IPS-18c (cell line): ENCODE results near the gene SLC27A4.
"Not testable (repeated sequence)": the region's sequence is repeated elsewhere in the genome, so short reads cannot be mapped to it uniquely, and the experiment has no call there.

Experiments
- H3K4me3 ChIP-seq: 2 replicates; pipeline ENCODE4 v1.7.0; 2013; ENCODE audit warnings: low read depth, mild to moderate bottlenecking, low read length, moderate library complexity; ENCODE audit not compliant: insufficient read depth
- H3K9me3 ChIP-seq: one replicate; pipeline ENCODE4 v1.6.1; 2013; ENCODE audit warnings: mild to moderate bottlenecking, low read length, moderate library complexity; ENCODE audit not compliant: control insufficient read depth, insufficient read depth

SLC27A4 gene

DNA sequence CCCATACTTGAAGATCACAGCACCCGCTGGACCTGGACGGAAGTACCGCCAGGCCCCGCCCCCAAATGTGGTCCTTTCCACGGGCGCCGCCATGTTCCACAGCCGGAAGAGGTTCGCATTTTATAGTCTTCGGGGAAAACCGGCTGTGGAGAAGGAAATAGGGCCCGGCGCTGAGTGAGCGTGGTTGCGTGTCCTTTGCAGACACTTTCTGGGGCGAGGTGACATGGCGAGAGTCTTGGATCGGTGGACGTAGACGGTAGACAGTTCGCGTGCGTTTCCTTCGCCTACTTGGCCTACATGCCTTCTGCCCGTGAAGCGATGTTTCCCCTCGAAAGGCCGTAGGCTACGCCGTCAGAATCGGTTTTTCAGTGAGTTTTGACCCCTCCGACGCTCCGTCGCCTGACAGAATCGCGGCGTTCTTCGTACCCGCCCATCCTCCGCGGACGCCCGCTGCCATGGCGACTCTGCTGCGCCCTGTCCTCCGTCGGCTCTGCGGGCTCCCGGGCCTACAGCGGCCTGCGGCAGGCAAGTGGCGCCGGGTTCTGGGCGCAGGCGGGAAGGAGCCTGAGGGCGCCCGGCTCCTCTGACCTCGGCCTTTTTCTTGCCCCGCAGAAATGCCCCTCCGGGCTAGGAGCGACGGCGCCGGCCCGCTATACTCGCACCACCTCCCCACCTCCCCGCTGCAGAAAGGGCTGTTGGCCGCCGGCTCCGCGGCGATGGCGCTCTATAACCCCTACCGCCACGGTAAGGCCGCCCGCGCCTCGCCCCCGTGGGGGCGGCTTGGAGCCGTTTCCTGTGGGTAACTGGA, 17.7 kb upstream of the SLC27A4 start, which contains the start of the genes COQ4 and TRUB2:
Gene COQ4 (plus strand): TSS at position 436 of the 808 bp plus-strand sequence. CDS start 20 bp downstream, at position 456.
Gene TRUB2 (minus strand): TSS at position 44 of the 808 bp plus-strand sequence. CDS start 39 bp downstream, at position 5.
- no peaks in the 10 kb centered on the region for H3K9me3 ChIP-seq
- H3K4me3 ChIP-seq = peak within 1 kb of the TSS; percentile 86

DNA sequence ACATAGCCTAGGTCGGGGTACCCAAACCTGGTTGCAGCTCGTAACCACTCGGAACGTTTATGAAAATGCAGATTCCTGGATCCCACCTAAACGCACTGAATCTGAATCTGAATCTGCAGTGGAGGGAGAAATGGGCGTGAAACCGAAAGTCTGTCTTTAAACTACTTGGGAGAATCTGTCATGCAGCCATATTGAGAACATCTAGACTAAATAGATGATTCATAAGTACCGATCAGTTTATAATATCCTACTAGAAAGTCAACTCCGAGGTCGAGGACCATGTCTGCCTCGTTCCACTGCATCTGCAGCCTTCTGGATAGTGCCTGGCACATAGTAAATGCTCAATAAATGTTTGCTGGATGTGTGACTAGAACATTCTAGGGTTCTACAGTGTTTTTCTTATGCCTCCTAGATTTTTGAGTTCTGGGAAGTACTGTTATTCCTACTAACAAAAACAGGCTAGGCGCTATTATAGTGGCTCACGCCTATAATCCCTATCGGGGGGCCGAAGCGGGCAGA, 17.1 kb upstream of the SLC27A4 start:
- Histone ChIP-seq H3K9me3 (no peaks in the 10 kb centered on the region), H3K4me3 (peak overlapping the region; percentile 86)

DNA sequence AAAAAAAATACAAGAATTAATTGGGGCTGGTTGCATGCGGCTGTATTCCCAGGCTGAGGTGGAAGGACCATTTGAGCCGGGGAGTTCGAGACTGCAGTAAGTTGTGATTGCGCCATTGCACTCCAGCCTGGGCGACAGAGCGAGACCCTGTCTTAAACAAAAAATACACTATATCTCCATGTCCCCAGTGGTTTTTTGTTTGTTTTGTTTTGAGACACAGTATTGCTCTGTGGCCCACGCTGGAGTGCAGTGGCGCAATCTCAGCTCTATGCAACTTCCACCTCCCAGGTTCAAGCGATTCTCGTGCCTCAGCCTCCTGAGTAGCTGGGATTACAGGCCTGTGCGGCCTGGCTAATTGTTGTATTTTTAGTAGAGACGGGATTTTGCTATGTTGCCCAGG, 16.5 kb upstream of the SLC27A4 start:
- peak overlapping the region; percentile 86 for H3K4me3 ChIP-seq
- no peaks in the 10 kb centered on the region for H3K9me3 ChIP-seq

DNA sequence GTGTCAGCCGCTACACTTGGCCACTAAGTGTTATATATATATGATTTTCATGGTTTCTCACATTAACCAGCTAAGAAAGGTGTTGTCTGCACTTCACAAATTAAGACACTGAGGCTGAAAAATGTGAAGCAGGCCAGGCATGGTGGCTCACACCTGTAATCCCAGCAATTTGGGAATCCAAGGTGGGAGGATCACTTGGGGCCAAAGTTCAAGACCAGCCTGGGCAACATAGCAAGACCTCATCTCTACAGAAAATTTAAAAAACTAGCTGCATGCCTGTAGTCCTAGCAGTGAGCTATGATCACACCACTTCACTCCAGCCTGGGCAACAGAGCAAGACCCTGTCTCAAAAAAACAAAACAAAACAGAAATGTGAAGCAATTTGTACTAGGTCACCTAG, 15.9 kb upstream of the SLC27A4 start:
- Histone ChIP-seq H3K9me3 (no peaks in the 10 kb centered on the region), H3K4me3 (no peak overlapping the region)

DNA sequence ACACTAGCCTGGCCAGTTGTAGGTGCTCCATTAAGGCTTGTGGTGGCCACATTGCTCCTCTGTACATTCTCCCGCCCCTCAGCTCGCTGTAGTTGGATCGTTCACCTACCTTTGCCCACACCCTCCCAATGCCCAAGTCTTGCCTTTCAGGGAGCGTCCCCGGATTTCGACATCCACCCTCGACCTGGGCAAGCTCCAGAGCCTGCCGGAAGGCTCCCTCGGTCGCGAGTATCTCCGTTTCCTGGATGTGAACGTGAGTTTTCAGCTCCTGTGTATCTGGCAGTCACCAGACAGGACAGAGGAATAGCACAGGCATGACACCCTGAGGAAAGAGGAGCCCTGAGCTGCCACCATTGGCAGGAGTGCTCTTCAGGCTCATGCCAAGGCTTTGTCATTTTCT, 14.7 kb upstream of the SLC27A4 start:
- Histone ChIP-seq H3K9me3 (no peaks in the 10 kb centered on the region), H3K4me3 (no peak overlapping the region)

DNA sequence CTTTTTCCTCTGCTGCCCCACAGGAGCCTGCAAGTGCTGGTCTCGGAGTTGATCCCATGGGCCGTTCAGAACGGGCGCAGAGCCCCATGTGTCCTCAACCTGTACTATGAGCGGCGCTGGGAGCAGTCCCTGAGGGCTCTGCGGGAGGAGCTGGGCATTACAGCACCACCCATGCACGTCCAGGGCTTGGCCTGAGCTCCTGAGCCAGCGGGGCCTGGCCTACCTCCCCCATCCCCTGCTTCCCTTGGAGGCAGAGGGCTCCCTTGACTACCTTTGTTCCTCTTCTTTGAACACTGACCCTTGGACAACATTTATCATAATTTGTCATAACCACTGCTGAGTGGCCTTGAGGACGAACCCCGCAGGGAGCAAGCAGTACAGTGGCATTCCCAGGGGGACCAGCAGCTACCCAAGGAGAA, 6.9 kb upstream of the SLC27A4 start:
- no peak overlapping the region for H3K4me3 ChIP-seq
- H3K9me3 ChIP-seq = no peaks in the 10 kb centered on the region

DNA sequence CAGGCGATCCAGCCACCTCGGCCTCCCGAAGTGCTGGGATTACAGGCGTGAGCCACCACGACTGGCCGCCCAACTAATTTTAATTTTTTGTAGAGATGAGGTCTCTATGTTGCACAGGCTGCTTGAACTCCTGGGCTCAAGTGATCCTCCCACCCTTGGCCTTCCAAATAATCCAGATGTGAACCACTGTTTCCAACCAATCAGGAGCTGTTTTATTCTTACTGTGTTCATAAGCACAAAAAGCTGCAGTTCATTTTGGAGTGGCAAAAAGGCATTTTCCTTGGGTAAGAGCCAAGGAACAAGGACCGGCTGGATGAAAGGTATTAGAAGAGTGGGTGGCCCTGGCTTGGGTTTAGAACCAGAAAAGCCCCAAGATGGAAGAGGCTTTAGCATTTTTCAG, 5.2 kb upstream of the SLC27A4 start:
- Histone ChIP-seq H3K9me3 (no peaks in the 10 kb centered on the region), H3K4me3 (no peak overlapping the region)

DNA sequence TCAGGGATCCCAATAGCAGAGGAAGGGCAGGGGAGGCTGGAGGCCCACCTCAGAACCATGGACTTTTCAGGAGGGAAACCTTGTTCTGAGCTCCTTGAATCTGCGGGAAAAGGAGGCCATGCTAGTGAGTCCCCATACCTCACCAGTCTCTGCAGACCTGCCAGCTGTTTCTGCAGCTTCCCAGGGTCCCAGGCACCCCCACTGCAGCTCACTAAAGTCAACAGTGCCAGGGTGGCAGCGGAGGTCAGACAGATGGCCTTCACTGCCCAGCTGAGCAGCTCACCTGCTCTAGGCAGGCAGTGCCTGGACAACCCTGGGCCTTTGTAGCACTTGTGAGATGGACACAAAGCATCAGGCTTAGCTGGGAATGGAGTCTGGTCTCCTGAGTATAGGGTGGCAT, 4.4 kb upstream of the SLC27A4 start:
- no peaks in the 10 kb centered on the region for H3K9me3 ChIP-seq
- H3K4me3 ChIP-seq = no peak overlapping the region

DNA sequence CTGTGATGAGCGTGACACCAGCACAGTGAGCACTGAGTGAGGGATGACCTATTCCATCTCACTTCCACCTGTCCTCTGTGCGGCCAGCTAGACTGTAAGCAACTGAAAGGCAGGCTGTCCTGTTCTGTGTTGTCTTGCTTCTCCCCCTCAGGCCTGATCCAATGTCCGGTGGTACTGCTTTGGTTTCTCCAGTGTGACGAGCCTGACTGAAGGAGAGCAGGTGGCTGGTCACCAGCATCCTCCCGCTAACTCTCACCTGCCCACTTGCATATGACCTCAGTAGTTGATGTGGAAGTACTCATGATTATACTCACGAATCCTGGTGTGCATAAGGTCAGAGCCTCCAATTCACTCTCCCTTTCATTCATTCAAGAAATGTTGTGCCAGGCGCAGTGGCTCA, 2.4 kb upstream of the SLC27A4 start:
- Histone ChIP-seq H3K4me3 (no peak overlapping the region), H3K9me3 (no peaks in the 10 kb centered on the region)

DNA sequence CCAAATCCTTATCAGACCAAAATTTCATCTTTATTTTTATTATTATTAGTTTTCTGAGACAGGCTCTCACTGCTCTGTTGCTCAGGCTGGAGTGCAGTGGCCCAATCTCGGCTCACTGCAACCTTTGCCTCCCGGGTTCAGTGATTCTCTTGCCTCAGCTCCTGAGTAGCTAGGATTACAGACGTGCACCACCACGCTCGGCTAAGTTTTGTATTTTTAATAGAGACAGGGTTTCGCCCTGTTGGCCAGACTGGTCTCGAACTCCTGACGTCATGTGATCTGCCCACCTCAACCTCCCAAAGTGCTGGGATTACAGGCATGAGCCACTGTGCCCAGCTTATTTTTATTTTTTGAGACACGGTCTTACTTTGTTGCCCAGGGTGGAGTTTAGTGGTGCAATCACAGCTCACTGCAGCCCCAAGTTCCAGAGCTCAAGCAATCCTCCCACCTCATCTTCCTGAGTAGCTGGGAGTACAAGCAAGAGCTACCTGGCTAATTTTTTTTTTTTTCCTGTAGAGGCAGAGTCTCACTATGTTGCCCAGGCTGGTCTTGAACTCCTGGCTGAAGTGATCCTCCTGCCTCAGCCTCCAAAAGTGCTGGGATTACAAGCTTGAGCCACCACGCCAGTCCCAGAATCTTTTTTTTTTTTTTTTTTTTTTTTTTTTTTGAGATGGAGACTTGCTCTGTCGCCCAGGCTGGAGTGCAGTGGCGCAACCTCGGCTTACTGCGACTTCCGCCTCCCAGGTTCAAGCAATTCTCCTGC, 1.3 kb upstream of the SLC27A4 start:
- not testable (repeated sequence) for H3K4me3 ChIP-seq, H3K9me3 ChIP-seq

DNA sequence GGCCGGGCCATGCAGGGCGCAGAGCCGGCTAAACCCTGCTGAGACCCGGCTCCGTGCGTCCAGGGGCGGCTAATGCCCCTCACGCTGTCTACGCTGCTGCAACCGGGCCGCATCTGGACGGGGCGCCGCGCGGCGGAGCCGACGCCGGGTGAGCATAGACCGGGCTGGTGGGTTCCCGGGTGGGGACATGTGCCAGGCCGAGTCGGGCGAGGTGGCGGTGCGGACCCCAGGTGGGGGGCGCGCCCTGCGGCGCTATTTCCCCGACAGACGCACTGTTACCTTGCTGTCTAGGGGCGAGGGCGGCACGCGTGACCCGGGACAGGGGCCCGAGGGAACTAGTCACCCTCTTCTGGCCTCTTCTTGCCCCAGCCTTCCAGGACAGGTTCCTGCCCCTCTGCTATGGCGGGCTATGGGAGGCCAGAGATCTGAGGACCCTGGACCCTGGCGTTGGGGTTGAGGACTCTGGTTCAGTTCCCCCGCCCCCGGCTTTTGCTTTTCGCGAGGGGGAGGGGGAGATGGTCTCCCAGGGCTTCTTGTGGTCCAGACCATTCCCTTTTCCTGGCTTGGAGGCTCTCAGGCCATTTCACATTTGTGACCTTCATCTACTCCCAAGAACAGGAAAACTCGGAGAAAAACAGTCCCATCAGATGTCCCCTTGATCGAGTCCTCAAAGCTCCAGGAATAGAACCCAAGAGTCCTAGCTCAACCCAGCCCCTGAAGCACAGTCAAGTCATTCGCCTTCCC, 536 bp downstream of the SLC27A4 start:
- Histone ChIP-seq H3K9me3 (no peaks in the 10 kb centered on the region), H3K4me3 (peak overlapping the region; percentile 86)

DNA sequence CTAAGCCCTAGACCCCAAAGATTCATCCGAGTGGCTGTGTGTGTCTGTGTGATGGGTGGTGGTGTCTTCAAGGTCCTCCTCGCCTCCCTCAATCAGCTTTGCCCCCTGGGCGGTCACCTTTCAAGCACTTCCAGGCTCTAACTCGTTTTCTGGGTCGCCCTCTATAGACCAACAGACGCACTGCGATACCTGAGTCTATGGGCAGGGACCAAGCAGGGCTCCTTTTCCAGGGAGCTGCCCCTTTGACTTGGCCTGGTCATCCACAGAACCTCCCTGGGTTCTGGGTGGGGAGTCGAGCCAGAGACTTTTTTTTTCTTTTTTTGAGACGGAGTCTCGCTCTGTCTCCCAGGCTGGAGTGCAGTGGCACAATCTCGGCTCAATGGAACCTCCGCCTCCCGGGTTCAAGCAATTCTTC, 1.1 kb downstream of the SLC27A4 start:
- Histone ChIP-seq H3K9me3 (no peaks in the 10 kb centered on the region), H3K4me3 (peak overlapping the region; percentile 86)

DNA sequence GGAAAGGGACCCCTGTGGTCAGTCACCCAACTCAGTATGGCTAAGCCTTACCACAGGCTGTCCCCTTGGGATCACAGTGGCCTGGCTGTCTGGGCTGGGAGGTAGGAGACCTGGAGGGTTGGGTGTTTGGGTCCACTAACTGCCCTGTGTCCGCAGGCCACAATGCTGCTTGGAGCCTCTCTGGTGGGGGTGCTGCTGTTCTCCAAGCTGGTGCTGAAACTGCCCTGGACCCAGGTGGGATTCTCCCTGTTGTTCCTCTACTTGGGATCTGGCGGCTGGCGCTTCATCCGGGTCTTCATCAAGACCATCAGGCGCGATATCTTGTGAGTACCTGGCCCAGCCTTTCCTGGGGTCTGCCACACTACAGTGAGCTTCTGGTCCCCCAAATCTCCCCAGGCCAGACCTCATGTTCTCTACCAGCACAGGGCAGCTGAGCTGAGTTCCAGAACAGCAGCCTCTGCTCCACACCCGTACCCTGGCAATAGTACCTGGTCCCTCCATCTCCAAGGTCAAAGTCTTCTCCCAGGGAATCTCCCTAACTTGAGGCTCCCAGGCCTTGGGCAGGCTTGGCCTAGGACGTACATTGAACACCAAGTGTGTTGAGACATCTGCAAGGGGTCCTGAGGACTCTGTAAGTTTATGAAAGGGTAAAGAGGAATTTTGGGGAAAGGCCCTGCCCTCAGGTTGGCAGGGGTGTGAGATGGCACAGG, 2.8 kb downstream of the SLC27A4 start:
- Histone ChIP-seq H3K9me3 (no peaks in the 10 kb centered on the region), H3K4me3 (no peak overlapping the region)

DNA sequence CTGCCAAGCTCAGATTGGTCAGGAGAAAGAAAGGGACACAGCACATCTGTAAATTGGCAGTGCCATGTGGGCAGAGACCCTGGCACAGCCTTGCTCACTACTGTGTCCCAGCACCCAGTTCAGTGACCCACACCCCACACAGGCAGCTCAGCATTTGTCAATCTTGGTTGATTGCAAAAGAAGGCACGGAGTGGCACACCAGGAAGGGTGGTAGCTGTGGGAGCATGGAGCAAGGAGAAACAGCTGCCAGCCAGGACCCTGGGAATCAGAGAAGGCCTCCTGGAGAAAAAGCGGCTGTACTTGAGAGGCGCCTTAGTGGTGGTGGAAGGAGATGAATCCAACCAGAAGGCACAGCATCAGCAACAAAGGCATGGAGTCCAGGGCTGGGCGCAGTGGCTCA, 3.5 kb downstream of the SLC27A4 start:
- no peaks in the 10 kb centered on the region for H3K9me3 ChIP-seq
- no peak overlapping the region for H3K4me3 ChIP-seq

DNA sequence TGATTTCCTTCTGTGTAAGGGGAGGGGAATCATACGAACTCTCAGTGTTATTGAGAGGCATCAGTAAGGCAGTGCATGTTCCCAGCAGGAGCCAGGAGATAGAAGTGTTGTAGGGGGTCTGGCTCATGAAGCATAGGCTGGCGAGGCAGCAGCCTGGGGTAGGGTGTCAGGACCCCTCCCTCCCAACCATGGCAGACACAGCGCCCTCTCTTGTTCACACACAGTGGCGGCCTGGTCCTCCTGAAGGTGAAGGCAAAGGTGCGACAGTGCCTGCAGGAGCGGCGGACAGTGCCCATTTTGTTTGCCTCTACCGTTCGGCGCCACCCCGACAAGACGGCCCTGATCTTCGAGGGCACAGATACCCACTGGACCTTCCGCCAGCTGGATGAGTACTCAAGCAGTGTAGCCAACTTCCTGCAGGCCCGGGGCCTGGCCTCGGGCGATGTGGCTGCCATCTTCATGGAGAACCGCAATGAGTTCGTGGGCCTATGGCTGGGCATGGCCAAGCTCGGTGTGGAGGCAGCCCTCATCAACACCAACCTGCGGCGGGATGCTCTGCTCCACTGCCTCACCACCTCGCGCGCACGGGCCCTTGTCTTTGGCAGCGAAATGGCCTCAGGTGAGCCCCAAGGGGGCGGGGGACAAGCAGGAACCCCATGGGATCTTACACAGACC, 4.7 kb downstream of the SLC27A4 start:
- H3K4me3 ChIP-seq = no peak overlapping the region
- H3K9me3 ChIP-seq = no peaks in the 10 kb centered on the region

DNA sequence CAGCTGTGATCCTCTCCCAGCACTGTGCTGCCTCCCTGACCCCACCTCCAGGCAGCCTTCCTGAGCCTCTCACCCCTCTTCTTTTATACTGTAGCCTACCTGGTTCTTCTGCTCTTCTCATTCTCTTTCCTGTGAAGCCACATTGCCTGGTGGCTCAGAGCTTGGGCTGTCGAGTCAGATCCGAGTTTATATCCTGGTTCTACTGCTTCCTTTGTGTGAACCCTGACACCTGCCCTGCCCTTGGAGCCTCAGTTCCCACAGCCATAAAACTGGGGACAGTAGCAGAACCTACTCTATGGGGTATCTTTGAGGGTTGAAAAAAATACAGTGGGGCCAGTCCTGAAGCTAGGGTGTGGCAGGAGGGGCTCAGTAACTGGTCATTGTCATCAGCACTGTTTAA, 8.8 kb downstream of the SLC27A4 start:
- no peaks in the 10 kb centered on the region for H3K9me3 ChIP-seq
- no peak overlapping the region for H3K4me3 ChIP-seq
